Spleen (tissue), 11 donors: ENCODE data around the gene NAA11. TPM values are rescaled to one million over a fixed set of nuclear protein-coding genes. Genes with fewer than 3 reads are reported as not detected.

Experiments
- DNase-seq: peaks from one replicate; pipeline ENCODE4 v3.0.0-alpha.2; 2020
- H3K27ac ChIP-seq, 8 donors: fragments of 200-600 bp; sonication (generic) in 7 of 8; 1 replicate in 4 of 8; 2 replicates in 4 of 8; pipeline versions ENCODE4 v1.5.0 to v1.8.0; 2016 to 2021; ENCODE audit warnings: inconsistent platforms in 4 of 8, mild to moderate bottlenecking in 4 of 8, moderate library complexity in 1 of 8
- H3K27me3 ChIP-seq, 7 donors: fragments of 200-600 bp; sonication (generic) in 6 of 7; replicated peaks in 1 of 7; 1 replicate in 4 of 7; 2 replicates in 3 of 7; pipeline versions ENCODE4 v1.5.0 to v1.8.0; 2016 to 2021; ENCODE audit warnings: inconsistent platforms in 3 of 7, mild to moderate bottlenecking in 1 of 7
- H3K36me3 ChIP-seq, 6 donors: fragments of 200-600 bp; sonication (generic) in 5 of 6; 1 replicate in 4 of 6; 2 replicates in 2 of 6; pipeline versions ENCODE4 v1.5.0 to v1.8.0; 2016 to 2021; ENCODE audit warnings: inconsistent platforms in 2 of 6
- H3K4me1 ChIP-seq, 6 donors: fragments of 200-600 bp; sonication (generic) in 5 of 6; 1 replicate in 3 of 6; 2 replicates in 3 of 6; pipeline versions ENCODE4 v1.5.0 to v1.8.0; 2016 to 2021; ENCODE audit warnings: inconsistent platforms in 3 of 6
- H3K4me3 ChIP-seq, 8 donors: fragments of 200-600 bp; sonication (generic) in 7 of 8; 1 replicate in 4 of 8; 2 replicates in 4 of 8; pipeline versions ENCODE4 v1.5.0 to v1.8.0; 2016 to 2021; ENCODE audit warnings: inconsistent platforms in 4 of 8, mild to moderate bottlenecking in 4 of 8, moderate library complexity in 2 of 8
- H3K9me3 ChIP-seq, 8 donors: fragments of 200-600 bp; sonication (generic) in 7 of 8; 1 replicate in 4 of 8; 2 replicates in 4 of 8; pipeline versions ENCODE4 v1.5.0 to v1.8.0; 2016 to 2021; ENCODE audit warnings: inconsistent platforms in 4 of 8
- CTCF ChIP-seq, 11 experiments: fragments of 200-600 bp in 7 of 11; fragments of 450-650 bp in 4 of 11; sonication (generic) in 4 of 11; IDR thresholded peaks in 8 of 11; conservative IDR thresholded peaks in 3 of 11; 1 replicate in 7 of 11; 2 replicates in 4 of 11; pipeline versions ENCODE4 v1.4.0 to v1.8.0; 2016 to 2021; ENCODE audit warnings: antibody characterized with exemption in 11 of 11, inconsistent platforms in 4 of 11, mild to moderate bottlenecking in 1 of 11
- POLR2A ChIP-seq, 3 donors: fragments of 450-650 bp; IDR thresholded peaks; one replicate each; pipeline ENCODE4 v1.5.1; 2017; ENCODE audit warnings: antibody characterized with exemption in 3 of 3, mild to moderate bottlenecking in 1 of 3
- POLR2AphosphoS5 ChIP-seq, 3 donors: sonication (generic); formaldehyde crosslinking; IDR thresholded peaks; one replicate each; pipeline ENCODE4 v1.5.1; 2017; ENCODE audit warnings: antibody characterized with exemption in 3 of 3
- WGBS, 5 donors: extraction: QIAGEN DNeasy Blood & Tissue Kit in 3 of 5; methylation state at CpG; one replicate each; pipeline versions ENCODE4 v1.1.5 to v1.1.7; 2013 to 2018; 5-methylcytosine and 5-hydroxymethylcytosine counted together
- intact Hi-C: fragments of 100-400 bp; cut with DNase I; formaldehyde crosslinking; loops from one replicate; pipeline ENCODE4 v1.15.0; 2023; ENCODE audit warnings: low total_unique reads
- polyA plus RNA-seq, 3 donors: library from polyadenylated mRNA; stranded (reverse); fragments of 200-250 nt; gene quantifications; one replicate each; pipeline ENCODE4 v1.2.1, GENCODE V29; 2013
- total RNA-seq, 7 donors: library from RNA; depleted of rRNA in 3 of 7; stranded (reverse); fragments of >200 nt in 3 of 7; fragmentation: NEBNext Ultra II Directional in 4 of 7; extraction: Animal tissue kit (Norgen Biotek cat#: 25700) in 4 of 7; gene quantifications; one replicate each; pipeline versions ENCODE4 v1.1.0 to v1.2.1, GENCODE V29; 2016 to 2021
- donor health status: healthy with polysubstance abuse.
- donor health status: DM: no; HTN: no; CAD: no; lungs with moderate emphysema.
- donor health status: DM: no; HTN: no; CAD: no.
- donor health status: Bipolar disorder and iron deficiency.
- donor health status: healthy.
- donor health status: DM: no; HTN: no; CAD: no.
- donor health status: DM: yes; HTN: yes; CAD: no.

Gene NAA11
- total and polyA plus RNA-seq, 10 donors = not detected

GRCh38 chr4:79297479-79297878, 28.4 kb downstream of the NAA11 start:
- DNase-seq = peak; percentile 68
- Histone ChIP-seq H3K27ac (no peak overlapping the region), H3K4me1 (no peaks in the 10 kb centered on the region), H3K27me3 (no peaks in the 10 kb centered on the region), H3K36me3 (no peaks in the 10 kb centered on the region), H3K4me3 (no peak overlapping the region), H3K9me3 (no peaks in the 10 kb centered on the region)
- TF ChIP-seq CTCF (IDR thresholded peaks at IDR 0.05 in 8 of 11, conservative IDR thresholded peaks at IDR 0.05 in 3 of 11) (no peak), POLR2A (IDR thresholded peaks at IDR 0.05) (no peak), POLR2AphosphoS5 (IDR thresholded peaks at IDR 0.05) (no peak)
- intact Hi-C loops = no loop called here
- 78 to 88% (median 80%) methylated on average over 4 of the region's 4 CpGs for WGBS, 5 donors

GRCh38 chr4:79296768-79297428, 29.0 kb downstream of the NAA11 start:
- Histone ChIP-seq H3K27me3 (no peaks in the 10 kb centered on the region), H3K9me3 (no peaks in the 10 kb centered on the region), H3K4me1 (no peaks in the 10 kb centered on the region), H3K36me3 (no peaks in the 10 kb centered on the region), H3K4me3 (no peak overlapping the region), H3K27ac (no peak overlapping the region)
- WGBS, 5 donors = 79 to 87% (median 82%) methylated on average over 10 to 11 of the region's 11 CpGs
- no peak for DNase-seq
- TF ChIP-seq POLR2AphosphoS5 (IDR thresholded peaks at IDR 0.05) = no peak
- no peak for TF ChIP-seq POLR2A (IDR thresholded peaks at IDR 0.05)
- TF ChIP-seq CTCF (IDR thresholded peaks at IDR 0.05 in 8 of 11, conservative IDR thresholded peaks at IDR 0.05 in 3 of 11) = no peak
- intact Hi-C loops = no loop called here

GRCh38 chr4:79295086-79295485, 30.8 kb downstream of the NAA11 start:
- no peak overlapping the region for H3K27ac ChIP-seq
- intact Hi-C loops = no loop called here
- no peaks in the 10 kb centered on the region for H3K9me3 ChIP-seq
- no peak for TF ChIP-seq CTCF (IDR thresholded peaks at IDR 0.05 in 8 of 11, conservative IDR thresholded peaks at IDR 0.05 in 3 of 11)
- no peak for TF ChIP-seq POLR2AphosphoS5 (IDR thresholded peaks at IDR 0.05)
- TF ChIP-seq POLR2A (IDR thresholded peaks at IDR 0.05) = no peak
- H3K27me3 ChIP-seq = no peaks in the 10 kb centered on the region
- no peak overlapping the region for H3K4me3 ChIP-seq
- no peaks in the 10 kb centered on the region for H3K36me3 ChIP-seq
- no peaks in the 10 kb centered on the region for H3K4me1 ChIP-seq
- no peak for DNase-seq

GRCh38 chr4:79294064-79294463, 31.8 kb downstream of the NAA11 start:
- no peaks in the 10 kb centered on the region for H3K4me1 ChIP-seq
- no peak overlapping the region for H3K27ac ChIP-seq
- TF ChIP-seq POLR2AphosphoS5 (IDR thresholded peaks at IDR 0.05) = no peak
- no peak for TF ChIP-seq POLR2A (IDR thresholded peaks at IDR 0.05)
- TF ChIP-seq CTCF (IDR thresholded peaks at IDR 0.05 in 8 of 11, conservative IDR thresholded peaks at IDR 0.05 in 3 of 11) = no peak
- H3K9me3 ChIP-seq = no peaks in the 10 kb centered on the region
- H3K36me3 ChIP-seq = no peaks in the 10 kb centered on the region
- intact Hi-C loops = no loop called here
- no peak for DNase-seq
- 77 to 89% (median 88%) methylated on average over 2 of the region's 2 CpGs for WGBS, 5 donors
- H3K27me3 ChIP-seq = no peaks in the 10 kb centered on the region
- H3K4me3 ChIP-seq = no peak overlapping the region
